ENCODE results near the gene CAV1. TPM values are rescaled to one million over a fixed set of nuclear protein-coding genes. Genes with fewer than 3 reads are reported as not detected.
A peak's percentile ranks its signal among the peaks of the same experiment; 100 is the strongest.

The CAV1 gene
- total and polyA plus RNA-seq, 12 donors = 93.0 to 364 (median 274) TPM

DNA sequence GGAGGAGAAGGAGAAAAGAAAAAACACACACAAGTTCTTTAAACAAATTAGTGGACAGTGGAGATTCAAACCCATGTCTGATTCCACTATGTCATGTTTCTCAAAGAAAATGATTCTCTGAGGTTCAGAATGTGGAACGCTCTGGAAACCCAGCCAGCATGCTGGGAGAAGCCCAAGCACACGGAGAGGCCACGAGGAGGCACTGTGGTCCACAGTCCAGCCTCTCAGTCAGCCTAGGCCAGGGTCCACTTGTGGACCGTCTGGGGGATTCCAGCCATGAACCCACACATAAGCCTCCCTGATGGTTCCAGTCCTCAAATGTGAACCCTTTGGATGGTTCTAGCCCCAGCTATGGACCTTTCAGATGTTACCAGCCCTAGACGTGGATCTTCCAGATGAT, 73.4 kb downstream of the CAV1 start:
- H3K4me1 ChIP-seq = peaks cover 0 to 2% (median 0%) of the 10 kb centered on the region in 9 donors
- H3K27ac ChIP-seq = no peak overlapping the region
- intact Hi-C loops (cut with DNase I) = loop anchor here in 4 of 10 donors (2.0 to 10.0 kb wide), 4 partner anchors 74 to 423 kb away; partner anchors contain the start of gene MET (in 1 of the 4)
- H3K4me3 ChIP-seq = no peak overlapping the region
- no peaks in the 10 kb centered on the region for H3K36me3 ChIP-seq
- H3K27me3 ChIP-seq = peaks cover 0 to 6% (median 0%) of the 10 kb centered on the region in 7 donors
- 86 to 90% methylated on average over 5 of the region's 5 CpGs for WGBS, 2 donors
- ATAC-seq (peak in 1 of 8 donors; percentile 44), DNase-seq (no peak)
- H3K9me3 ChIP-seq = no peaks in the 10 kb centered on the region
- TF ChIP-seq, protein P1, sequence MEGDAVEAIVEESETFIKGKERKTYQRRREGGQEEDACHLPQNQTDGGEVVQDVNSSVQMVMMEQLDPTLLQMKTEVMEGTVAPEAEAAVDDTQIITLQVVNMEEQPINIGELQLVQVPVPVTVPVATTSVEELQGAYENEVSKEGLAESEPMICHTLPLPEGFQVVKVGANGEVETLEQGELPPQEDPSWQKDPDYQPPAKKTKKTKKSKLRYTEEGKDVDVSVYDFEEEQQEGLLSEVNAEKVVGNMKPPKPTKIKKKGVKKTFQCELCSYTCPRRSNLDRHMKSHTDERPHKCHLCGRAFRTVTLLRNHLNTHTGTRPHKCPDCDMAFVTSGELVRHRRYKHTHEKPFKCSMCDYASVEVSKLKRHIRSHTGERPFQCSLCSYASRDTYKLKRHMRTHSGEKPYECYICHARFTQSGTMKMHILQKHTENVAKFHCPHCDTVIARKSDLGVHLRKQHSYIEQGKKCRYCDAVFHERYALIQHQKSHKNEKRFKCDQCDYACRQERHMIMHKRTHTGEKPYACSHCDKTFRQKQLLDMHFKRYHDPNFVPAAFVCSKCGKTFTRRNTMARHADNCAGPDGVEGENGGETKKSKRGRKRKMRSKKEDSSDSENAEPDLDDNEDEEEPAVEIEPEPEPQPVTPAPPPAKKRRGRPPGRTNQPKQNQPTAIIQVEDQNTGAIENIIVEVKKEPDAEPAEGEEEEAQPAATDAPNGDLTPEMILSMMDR (IDR thresholded peaks at IDR 0.05) = peak in 7 of 9 donors; percentile 15 to 47 (median 30)

DNA sequence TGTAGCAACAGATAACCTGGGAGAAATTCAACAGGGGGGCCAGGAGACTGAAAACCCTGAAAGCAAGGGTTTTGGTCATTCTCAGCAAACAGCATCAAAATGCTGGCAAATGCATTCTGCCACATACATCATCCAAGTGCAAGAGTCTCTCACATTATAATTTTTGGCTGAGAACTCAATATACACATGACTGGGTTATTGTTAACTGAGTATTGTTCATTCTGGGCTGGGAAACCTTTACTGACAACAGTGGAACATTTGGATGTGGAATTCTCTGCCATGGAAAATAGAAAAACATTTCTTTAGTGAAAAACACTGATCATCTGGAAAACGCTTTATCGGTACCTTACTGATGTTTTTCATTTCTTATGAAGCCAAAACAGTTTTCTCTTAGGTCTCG, 74.0 kb downstream of the CAV1 start:
- intact Hi-C loops (cut with DNase I) = loop anchor here in 4 of 10 donors (2.0 to 10.0 kb wide), 4 partner anchors 73 to 424 kb away; partner anchors contain the start of gene MET (in 1 of the 4)

DNA sequence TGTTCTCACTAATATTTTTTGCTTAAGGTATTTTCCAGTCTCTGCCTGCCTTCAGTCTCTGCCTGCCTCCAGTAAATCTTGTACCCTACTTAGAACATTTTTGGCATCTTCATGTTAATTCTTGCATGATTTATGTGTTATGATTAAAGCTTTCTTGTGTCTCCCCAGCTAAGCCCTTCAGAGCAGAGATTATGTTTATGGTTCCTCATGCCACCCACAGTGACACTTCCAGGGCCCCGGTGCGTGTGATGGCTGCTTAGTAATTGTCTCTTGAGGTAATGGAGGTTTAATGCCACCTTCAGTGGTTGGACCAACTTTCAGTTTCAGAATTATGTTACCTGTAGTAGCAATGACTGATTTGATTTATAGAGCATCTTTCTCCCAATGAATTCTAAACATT, 76.6 kb downstream of the CAV1 start:
- H3K36me3 ChIP-seq = no peaks in the 10 kb centered on the region
- WGBS, 2 donors = 87% methylated on average over 2 of the region's 2 CpGs
- ATAC-seq = no peak
- no peaks in the 10 kb centered on the region for H3K9me3 ChIP-seq
- no peak overlapping the region for H3K27ac ChIP-seq
- no peaks in the 10 kb centered on the region for H3K4me1 ChIP-seq
- H3K4me3 ChIP-seq = no peak overlapping the region
- TF ChIP-seq, protein P1 (IDR thresholded peaks at IDR 0.05) = no peak
- intact Hi-C loops (cut with DNase I) = no loop called here
- DNase-seq = no peak
- no peaks in the 10 kb centered on the region for H3K27me3 ChIP-seq

More for the DNA sequence above, 74.0 kb downstream of the CAV1 start:
- DNase-seq = no peak
- H3K4me3 ChIP-seq = no peak overlapping the region
- ATAC-seq = no peak
- TF ChIP-seq, protein P1 (IDR thresholded peaks at IDR 0.05) = no peak
- no peaks in the 10 kb centered on the region for H3K9me3 ChIP-seq
- H3K27me3 ChIP-seq = peaks cover 0 to under 1% (median 0%) of the 10 kb centered on the region in 7 donors
- WGBS, 2 donors = 82 to 85% methylated on average over 3 of the region's 3 CpGs
- no peak overlapping the region for H3K27ac ChIP-seq
- no peaks in the 10 kb centered on the region for H3K36me3 ChIP-seq
- H3K4me1 ChIP-seq = no peaks in the 10 kb centered on the region

DNA sequence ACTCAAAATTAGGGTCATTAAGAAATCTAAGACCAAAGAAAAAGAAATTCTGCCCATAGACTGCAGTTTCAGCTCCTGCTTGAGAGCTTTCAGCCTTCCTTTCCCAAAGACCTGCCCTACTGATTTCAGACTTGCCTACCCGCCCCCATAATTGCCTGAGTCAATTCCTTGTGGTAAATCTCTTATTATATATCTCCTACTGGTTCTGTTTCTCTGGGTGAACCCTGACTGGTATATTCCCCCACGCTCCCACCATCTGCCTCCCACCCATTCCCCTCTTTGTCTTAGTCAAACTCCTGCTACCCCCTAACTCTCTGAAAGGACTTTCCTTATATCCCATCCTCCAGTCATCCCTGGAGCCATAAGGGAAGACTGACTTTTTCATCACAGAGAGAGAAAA, 82.5 kb downstream of the CAV1 start:
- no peak for DNase-seq
- no peak overlapping the region for H3K27ac ChIP-seq
- no peaks in the 10 kb centered on the region for H3K9me3 ChIP-seq
- intact Hi-C loops (cut with DNase I) = no loop called here
- 82 to 83% methylated on average over 2 of the region's 2 CpGs for whole genome bisulfite sequencing, 2 donors
- no peak overlapping the region for H3K4me3 ChIP-seq
- ATAC-seq = no peak
- no peaks in the 10 kb centered on the region for H3K36me3 ChIP-seq
- H3K27me3 ChIP-seq = peaks cover 0 to 26% (median 0%) of the 10 kb centered on the region in 7 donors
- TF ChIP-seq, protein P1 (IDR thresholded peaks at IDR 0.05) = no peak
- peaks cover 0 to 4% (median 0%) of the 10 kb centered on the region in 9 donors for H3K4me1 ChIP-seq
